ENCODE results near the gene TMC2. TPM values are rescaled to one million over a fixed set of nuclear protein-coding genes. Genes with fewer than 3 reads are reported as not detected.

Gene TMC2
- total and polyA plus RNA-seq, 7 experiments from 2014 or later, result 0.15 TPM; not detected in 6

DNA sequence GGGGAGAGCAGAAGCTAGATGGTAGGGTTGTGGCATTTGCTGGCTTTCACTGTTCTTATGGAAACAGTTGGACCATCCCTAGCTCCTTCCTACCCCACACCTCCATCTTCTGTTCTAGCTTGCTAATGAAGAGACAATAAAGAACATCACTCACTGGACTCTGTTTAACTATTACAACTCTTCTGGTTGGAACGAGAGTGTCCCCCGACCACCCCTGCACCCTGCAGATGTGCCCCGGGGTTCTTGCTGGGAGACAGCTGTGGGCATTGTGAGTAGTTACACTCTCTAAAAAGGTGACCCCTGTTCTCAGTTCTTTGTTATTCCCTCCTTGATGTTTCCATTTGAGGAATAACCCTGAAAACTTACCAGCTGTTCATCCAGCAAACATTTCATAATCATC lies 75.7 kb downstream of the TMC2 start:
- no peaks in the 10 kb centered on the region for H3K9me3 ChIP-seq (ENCODE audit: control insufficient read depth in 2 of 3, low read length in 3 of 3)
- Mint-ChIP-seq H3K4me3 (no peak overlapping the region), H3K27me3 (peaks cover 18 to 59% (median 26%) of the 10 kb centered on the region in 5 donors), H3K36me3 (peaks cover 2 to 13% (median 8%) of the 10 kb centered on the region in 5 donors), H3K4me1 (no peaks in the 10 kb centered on the region), H3K27ac (no peak overlapping the region), H3K9me3 (peaks cover 0 to 13% (median 6%) of the 10 kb centered on the region in 11 donors)
- no peak overlapping the region for H3K27ac ChIP-seq (ENCODE audit: low read depth, low read length)
- POLR2A ChIA-PET, result interaction anchor here (0.7 kb wide), 1 partner anchor 940 kb away, joined by 3 read pairs; no protein-coding TSS in a partner anchor
- H3K36me3 ChIP-seq (ENCODE audit: control insufficient read depth in 2 of 3, insufficient read depth in 3 of 3, low read length in 3 of 3), result no peaks in the 10 kb centered on the region
- H3K4me1 ChIP-seq (ENCODE audit: control insufficient read depth in 2 of 2, insufficient read depth in 2 of 2, low read length in 2 of 2), result no peaks in the 10 kb centered on the region
- DNase-seq (no peak), ATAC-seq (no peak)
- intact Hi-C loops (cut with micrococcal nuclease), result no loop called here
- CTCF ChIA-PET, result interaction anchor here (0.6 kb wide), 1 partner anchor 11 kb away, joined by 3 read pairs; no protein-coding TSS in a partner anchor
- no peaks in the 10 kb centered on the region for H3K27me3 ChIP-seq (ENCODE audit: control insufficient read depth in 2 of 2, insufficient read depth in 2 of 2, low read length in 2 of 2)
- no peak overlapping the region for H3K4me3 ChIP-seq (ENCODE audit: low read length)

DNA sequence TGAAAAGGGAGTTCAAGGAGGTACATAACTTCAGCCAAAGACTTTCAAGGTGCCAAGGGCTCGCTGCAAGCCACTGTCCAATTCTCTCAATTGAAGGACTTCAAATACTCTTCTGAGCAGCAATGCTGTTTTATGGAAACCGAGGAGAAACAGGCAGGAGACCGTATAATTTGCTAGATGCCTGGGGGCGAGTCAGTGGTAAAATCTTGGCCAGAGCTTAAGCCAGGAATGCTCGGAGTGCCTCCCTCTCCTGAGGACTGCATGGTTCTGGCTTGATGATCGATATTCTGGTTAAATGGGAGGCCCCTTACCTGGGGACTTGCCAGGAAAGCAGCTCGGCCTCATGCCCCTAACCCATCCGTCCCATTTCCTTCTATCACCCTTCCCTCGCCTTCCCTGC lies 80.3 kb downstream of the TMC2 start:
- H3K4me1 ChIP-seq (ENCODE audit: control insufficient read depth in 2 of 2, insufficient read depth in 2 of 2, low read length in 2 of 2), result no peaks in the 10 kb centered on the region
- Mint-ChIP-seq H3K4me1 (no peaks in the 10 kb centered on the region), H3K9me3 (peaks cover 0 to 15% (median 0%) of the 10 kb centered on the region in 11 donors), H3K36me3 (peaks cover 0 to 8% (median 4%) of the 10 kb centered on the region in 5 donors), H3K27ac (no peak overlapping the region), H3K4me3 (no peak overlapping the region), H3K27me3 (peaks cover 17 to 50% (median 32%) of the 10 kb centered on the region in 5 donors)
- H3K27ac ChIP-seq (ENCODE audit: low read depth, low read length), result no peak overlapping the region
- ChIA-PET POLR2A (no interaction called here), CTCF (no interaction called here)
- H3K9me3 ChIP-seq (ENCODE audit: control insufficient read depth in 2 of 3, low read length in 3 of 3), result no peaks in the 10 kb centered on the region
- no peak overlapping the region for H3K4me3 ChIP-seq (ENCODE audit: low read length)
- ATAC-seq (no peak), DNase-seq (no peak)
- no peaks in the 10 kb centered on the region for H3K36me3 ChIP-seq (ENCODE audit: control insufficient read depth in 2 of 3, insufficient read depth in 3 of 3, low read length in 3 of 3)
- no peaks in the 10 kb centered on the region for H3K27me3 ChIP-seq (ENCODE audit: control insufficient read depth in 2 of 2, insufficient read depth in 2 of 2, low read length in 2 of 2)
- intact Hi-C loops (cut with micrococcal nuclease), result no loop called here

DNA sequence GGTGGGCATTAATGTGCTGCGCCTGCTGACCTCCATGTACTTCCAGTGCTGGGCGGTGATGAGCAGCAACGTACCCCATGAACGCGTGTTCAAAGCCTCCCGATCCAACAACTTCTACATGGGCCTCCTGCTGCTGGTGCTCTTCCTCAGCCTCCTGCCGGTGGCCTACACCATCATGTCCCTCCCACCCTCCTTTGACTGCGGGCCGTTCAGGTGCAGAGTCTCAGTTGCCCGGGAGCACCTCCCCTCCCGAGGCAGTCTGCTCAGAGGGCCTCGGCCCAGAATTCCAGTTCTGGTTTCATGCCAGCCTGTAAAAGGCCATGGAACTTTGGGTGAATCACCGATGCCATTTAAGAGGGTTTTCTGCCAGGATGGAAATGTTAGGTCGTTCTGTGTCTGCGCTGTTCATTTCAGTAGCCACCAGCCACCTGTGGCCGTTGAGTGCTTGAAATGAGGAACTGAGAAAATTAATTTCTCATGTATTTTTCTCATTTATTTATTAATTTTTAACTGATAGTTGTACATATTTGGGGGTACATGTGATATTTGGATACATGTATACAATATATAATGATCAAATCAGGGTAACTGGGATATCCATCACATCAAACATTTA lies 80.8 kb downstream of the TMC2 start:
- Mint-ChIP-seq H3K27me3 (peaks cover 17 to 45% (median 34%) of the 10 kb centered on the region in 5 donors), H3K27ac (no peak overlapping the region), H3K4me3 (no peak overlapping the region), H3K4me1 (no peaks in the 10 kb centered on the region), H3K36me3 (peaks cover 0 to 8% (median 4%) of the 10 kb centered on the region in 5 donors), H3K9me3 (peaks cover 0 to 15% (median 0%) of the 10 kb centered on the region in 11 donors)
- DNase-seq (no peak), ATAC-seq (no peak)
- no peaks in the 10 kb centered on the region for H3K9me3 ChIP-seq (ENCODE audit: control insufficient read depth in 2 of 3, low read length in 3 of 3)
- H3K36me3 ChIP-seq (ENCODE audit: control insufficient read depth in 2 of 3, insufficient read depth in 3 of 3, low read length in 3 of 3), result no peaks in the 10 kb centered on the region
- intact Hi-C loops (cut with micrococcal nuclease), result no loop called here
- H3K27ac ChIP-seq (ENCODE audit: low read depth, low read length), result no peak overlapping the region
- H3K27me3 ChIP-seq (ENCODE audit: control insufficient read depth in 2 of 2, insufficient read depth in 2 of 2, low read length in 2 of 2), result no peaks in the 10 kb centered on the region
- no peak overlapping the region for H3K4me3 ChIP-seq (ENCODE audit: low read length)
- CTCF ChIA-PET, result no interaction called here
- no peaks in the 10 kb centered on the region for H3K4me1 ChIP-seq (ENCODE audit: control insufficient read depth in 2 of 2, insufficient read depth in 2 of 2, low read length in 2 of 2)
- POLR2A ChIA-PET, result no interaction called here

DNA sequence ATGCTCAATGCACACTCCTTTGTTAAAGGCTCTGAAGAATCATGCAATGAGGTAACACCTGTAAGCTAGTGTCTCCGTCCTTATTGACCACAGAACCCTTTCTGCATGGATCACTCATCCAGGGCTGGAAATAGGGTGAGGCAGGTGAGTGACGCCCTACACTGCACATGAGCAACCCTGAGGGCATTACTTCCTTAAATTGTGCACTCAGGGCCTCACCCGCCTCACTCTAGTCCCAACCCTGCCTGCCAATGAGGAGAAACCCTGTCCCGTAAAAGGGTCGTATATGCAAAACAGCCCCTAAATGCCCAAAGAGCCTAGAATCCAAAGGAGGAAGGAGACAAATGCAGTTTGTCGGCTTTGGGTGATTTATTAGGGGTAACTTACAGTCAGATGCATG lies 82.4 kb downstream of the TMC2 start:
- H3K27ac ChIP-seq (ENCODE audit: low read depth, low read length), result no peak overlapping the region
- Mint-ChIP-seq H3K4me3 (no peak overlapping the region), H3K4me1 (no peaks in the 10 kb centered on the region), H3K27ac (no peak overlapping the region), H3K36me3 (peaks cover 0 to 8% (median 4%) of the 10 kb centered on the region in 5 donors), H3K27me3 (peaks cover 17 to 41% (median 33%) of the 10 kb centered on the region in 5 donors), H3K9me3 (peaks cover 0 to 15% (median 0%) of the 10 kb centered on the region in 11 donors)
- POLR2A ChIA-PET, result no interaction called here
- no peaks in the 10 kb centered on the region for H3K27me3 ChIP-seq (ENCODE audit: control insufficient read depth in 2 of 2, insufficient read depth in 2 of 2, low read length in 2 of 2)
- ATAC-seq, result no peak
- CTCF ChIA-PET, result no interaction called here
- intact Hi-C loops (cut with micrococcal nuclease), result no loop called here
- DNase-seq, result no peak
- no peaks in the 10 kb centered on the region for H3K36me3 ChIP-seq (ENCODE audit: control insufficient read depth in 2 of 3, insufficient read depth in 3 of 3, low read length in 3 of 3)
- H3K9me3 ChIP-seq (ENCODE audit: control insufficient read depth in 2 of 3, low read length in 3 of 3), result no peaks in the 10 kb centered on the region
- no peaks in the 10 kb centered on the region for H3K4me1 ChIP-seq (ENCODE audit: control insufficient read depth in 2 of 2, insufficient read depth in 2 of 2, low read length in 2 of 2)
- no peak overlapping the region for H3K4me3 ChIP-seq (ENCODE audit: low read length)

GRCh38 chr20:2619337-2619736 lies 83.0 kb downstream of the TMC2 start:
- DNase-seq, result no peak
- H3K4me3 ChIP-seq (ENCODE audit: low read length), result no peak overlapping the region
- H3K9me3 ChIP-seq (ENCODE audit: control insufficient read depth in 2 of 3, low read length in 3 of 3), result no peaks in the 10 kb centered on the region
- H3K4me3 Mint-ChIP-seq, result no peak overlapping the region
- H3K27me3 ChIP-seq (ENCODE audit: control insufficient read depth in 2 of 2, insufficient read depth in 2 of 2, low read length in 2 of 2), result no peaks in the 10 kb centered on the region
- no peak overlapping the region for H3K27ac Mint-ChIP-seq
- peaks cover 17 to 42% (median 33%) of the 10 kb centered on the region in 5 donors for H3K27me3 Mint-ChIP-seq
- intact Hi-C loops (cut with micrococcal nuclease), result no loop called here
- CTCF ChIA-PET, result no interaction called here
- H3K4me1 Mint-ChIP-seq, result no peaks in the 10 kb centered on the region
- no peak overlapping the region for H3K27ac ChIP-seq (ENCODE audit: low read depth, low read length)
- H3K4me1 ChIP-seq (ENCODE audit: control insufficient read depth in 2 of 2, insufficient read depth in 2 of 2, low read length in 2 of 2), result no peaks in the 10 kb centered on the region
- H3K36me3 Mint-ChIP-seq, result peaks cover 0 to 8% (median 4%) of the 10 kb centered on the region in 5 donors
- H3K36me3 ChIP-seq (ENCODE audit: control insufficient read depth in 2 of 3, insufficient read depth in 3 of 3, low read length in 3 of 3), result no peaks in the 10 kb centered on the region
- peaks cover 0 to 15% (median 0%) of the 10 kb centered on the region in 11 donors for H3K9me3 Mint-ChIP-seq
- no peak for ATAC-seq
- POLR2A ChIA-PET, result interaction anchor here (0.6 kb wide), 1 partner anchor 62 kb away, joined by 3 read pairs; no protein-coding TSS in a partner anchor

DNA sequence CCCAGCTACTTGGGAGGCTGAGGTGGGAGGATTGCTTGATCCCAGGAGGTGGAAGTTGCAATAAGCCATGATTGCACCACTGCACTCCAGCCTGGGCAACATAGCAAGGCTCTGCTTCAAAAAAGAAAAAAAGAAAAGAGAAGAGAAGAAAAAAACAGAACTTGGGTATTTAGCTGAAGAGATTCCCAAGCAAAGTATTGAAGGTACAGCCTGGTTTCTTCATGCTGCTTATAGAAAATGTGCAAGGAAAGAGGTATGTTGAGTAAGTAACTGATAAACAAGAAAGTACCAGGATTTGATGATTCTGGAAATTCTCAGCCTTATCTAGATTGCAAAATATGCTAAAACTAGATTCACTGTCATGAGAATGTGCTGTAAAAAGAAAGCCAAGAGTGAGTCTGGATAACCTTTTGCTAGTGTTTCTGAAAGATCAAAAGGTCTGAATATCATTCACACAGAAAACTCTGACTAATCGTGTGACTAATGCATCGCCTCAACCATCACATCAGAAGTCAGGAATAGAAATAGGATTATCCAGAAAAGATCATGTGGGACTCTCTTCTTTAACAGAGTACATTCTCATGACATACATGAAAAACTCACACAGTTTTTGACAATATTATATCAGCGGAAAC lies 83.7 kb downstream of the TMC2 start:
- Mint-ChIP-seq H3K27ac (no peak overlapping the region), H3K4me3 (no peak overlapping the region), H3K9me3 (peaks cover 0 to 15% (median 0%) of the 10 kb centered on the region in 11 donors), H3K4me1 (no peaks in the 10 kb centered on the region), H3K36me3 (peaks cover 0 to 8% (median 4%) of the 10 kb centered on the region in 5 donors), H3K27me3 (peaks cover 17 to 41% (median 33%) of the 10 kb centered on the region in 5 donors)
- Histone ChIP-seq H3K27me3 (ENCODE audit: control insufficient read depth in 2 of 2, insufficient read depth in 2 of 2, low read length in 2 of 2) (no peaks in the 10 kb centered on the region), H3K4me1 (ENCODE audit: control insufficient read depth in 2 of 2, insufficient read depth in 2 of 2, low read length in 2 of 2) (no peaks in the 10 kb centered on the region), H3K36me3 (ENCODE audit: control insufficient read depth in 2 of 3, insufficient read depth in 3 of 3, low read length in 3 of 3) (no peaks in the 10 kb centered on the region), H3K27ac (ENCODE audit: low read depth, low read length) (no peak overlapping the region), H3K9me3 (ENCODE audit: control insufficient read depth in 2 of 3, low read length in 3 of 3) (no peaks in the 10 kb centered on the region), H3K4me3 (ENCODE audit: low read length) (no peak overlapping the region)
- ATAC-seq (no peak), DNase-seq (no peak)
- POLR2A ChIA-PET, result interaction anchor here (0.6 kb wide), 1 partner anchor 61 kb away, joined by 3 read pairs; no protein-coding TSS in a partner anchor
- intact Hi-C loops (cut with micrococcal nuclease), result no loop called here
- CTCF ChIA-PET, result no interaction called here

Measured in naive thymus-derived CD4-positive, alpha-beta T cell (primary cell).